Activated T-helper 1 cell treated with Interleukin-2 at 50 U/mL for 16 hours (primary cell): ENCODE results near the gene KDM4D.
"Not testable (repeated sequence)": the region's sequence is repeated elsewhere in the genome, so short reads cannot be mapped to it uniquely, and the experiment has no call there.

ENCODE experiments used
- DNase-seq: peaks from one replicate; pipeline ENCODE4 v3.0.0-alpha.2; 2020; ENCODE audit warnings: low read depth

KDM4D gene

DNA sequence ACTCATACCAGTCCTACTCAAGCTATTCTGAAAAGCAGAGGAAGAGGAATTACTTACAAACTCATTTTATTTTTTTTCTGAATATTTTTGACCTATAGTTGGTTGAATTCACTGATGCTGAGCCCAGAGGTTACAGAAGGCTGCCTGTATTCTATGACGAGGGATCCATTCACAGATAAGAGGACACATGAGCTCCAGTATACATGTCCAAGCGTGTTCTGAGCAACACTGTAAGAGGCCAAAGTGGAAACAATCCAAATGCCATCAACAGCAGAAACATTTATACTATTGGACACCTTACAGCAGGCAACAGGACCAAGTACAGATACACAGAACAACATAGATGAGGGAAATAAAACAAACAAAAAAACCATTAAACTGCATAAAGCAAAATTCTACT is 61.8 kb downstream of the KDM4D start:
- no peak for DNase-seq

DNA sequence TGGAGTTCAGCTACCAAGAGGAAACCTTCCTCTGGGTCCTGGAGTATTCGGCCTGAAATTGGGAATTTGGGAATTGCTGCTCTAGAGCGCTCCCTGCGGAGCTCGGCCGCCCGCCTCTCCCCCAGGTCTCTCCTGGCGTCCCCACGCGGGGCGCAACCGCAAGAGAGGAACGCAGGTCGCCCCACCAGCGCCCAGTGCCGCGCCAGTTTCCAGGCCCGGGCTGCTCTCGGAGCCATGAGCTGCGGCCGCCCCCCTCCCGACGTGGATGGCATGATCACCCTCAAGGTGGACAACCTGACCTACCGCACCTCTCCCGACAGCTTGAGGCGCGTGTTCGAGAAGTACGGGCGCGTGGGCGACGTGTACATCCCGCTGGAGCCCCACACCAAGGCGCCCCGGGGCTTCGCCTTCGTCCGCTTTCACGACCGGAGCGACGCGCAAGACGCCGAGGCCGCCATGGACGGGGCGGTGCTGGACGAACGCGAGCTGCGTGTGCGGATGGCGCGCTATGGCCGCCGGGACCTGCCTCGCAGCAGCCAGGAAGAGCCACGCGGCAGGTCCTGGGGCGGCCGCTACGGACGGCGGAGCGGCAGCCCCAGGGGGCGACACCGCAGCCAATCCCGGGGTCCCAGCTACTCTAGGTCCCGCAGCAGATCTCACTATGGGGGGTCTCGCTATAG is 64.0 kb downstream of the KDM4D start:
- not testable (repeated sequence) for DNase-seq

DNA sequence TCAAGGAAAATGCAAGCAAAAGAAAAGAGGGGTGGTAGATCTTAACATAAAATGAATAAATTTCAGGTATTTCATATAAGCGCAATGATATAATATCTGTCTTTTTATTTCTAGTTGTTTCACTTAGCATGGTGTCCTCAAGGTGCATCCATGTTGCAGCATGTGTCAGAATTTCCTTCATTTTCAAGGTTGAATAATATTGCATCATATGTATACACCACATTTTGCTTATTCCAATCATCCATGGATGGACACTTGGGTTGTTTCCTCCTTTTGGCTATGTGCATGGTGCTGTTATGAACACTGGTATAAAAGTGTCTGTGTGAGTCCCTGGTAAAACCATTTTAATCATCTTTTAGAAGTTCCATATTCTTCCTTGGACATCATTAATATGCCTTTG is 68.7 kb downstream of the KDM4D start:
- no peak for DNase-seq

DNA sequence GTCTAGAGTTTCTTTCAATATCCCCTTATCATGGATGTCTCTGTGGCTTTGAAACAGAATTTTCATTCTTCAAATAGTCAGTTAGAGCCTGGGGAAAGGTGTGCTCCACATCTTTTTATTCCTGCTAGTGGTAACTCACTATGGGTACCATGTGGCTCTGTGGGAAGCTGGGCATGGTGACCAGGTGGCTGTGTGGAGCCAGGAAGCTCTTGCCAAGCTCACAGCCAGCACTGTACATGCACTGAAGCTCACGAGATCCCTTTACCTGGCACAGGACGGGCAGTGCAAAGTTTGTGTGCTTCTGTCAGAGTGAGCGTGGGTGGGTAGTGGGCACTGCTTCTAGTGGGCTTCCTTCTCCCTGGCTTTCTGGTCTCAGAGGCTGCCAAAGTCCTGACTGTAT is 69.4 kb downstream of the KDM4D start:
- DNase-seq, result no peak

DNA sequence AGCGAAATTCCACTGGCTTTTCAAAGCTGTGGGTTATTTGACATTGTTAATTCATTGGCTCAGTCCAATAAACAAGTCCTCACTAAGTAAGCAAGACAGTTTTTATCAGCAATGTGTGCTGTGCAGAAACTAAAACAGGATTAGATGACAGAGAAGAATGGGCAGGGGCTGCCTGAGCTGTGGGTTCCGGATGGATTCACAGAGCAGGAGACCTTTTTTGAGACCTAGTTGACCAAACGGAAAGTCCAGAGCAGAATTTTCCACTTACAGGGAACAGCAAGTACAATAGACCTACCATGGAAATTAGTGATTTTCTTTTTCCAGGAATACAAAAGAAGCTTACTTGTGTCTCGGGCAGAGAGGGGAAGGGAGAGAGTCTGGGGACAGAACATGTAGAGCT is 70.5 kb downstream of the KDM4D start:
- DNase-seq, result no peak

DNA sequence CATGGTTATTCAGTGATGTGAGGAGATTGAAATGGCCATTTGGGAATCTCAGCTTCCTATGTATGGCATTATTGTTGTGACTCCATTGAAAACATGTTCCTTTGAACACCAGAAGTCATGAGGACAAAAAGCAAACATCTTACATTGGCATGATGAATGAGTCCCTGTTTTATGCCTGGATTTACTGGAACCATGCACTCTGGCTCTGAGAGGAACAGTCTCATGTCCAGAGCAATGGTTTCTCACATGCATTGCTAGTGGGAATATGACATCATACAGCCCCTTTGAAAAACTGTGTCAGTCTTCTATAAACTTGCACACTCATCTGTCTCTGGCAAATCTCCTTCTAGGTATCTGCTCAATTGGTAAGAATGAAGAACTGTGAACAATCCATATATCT is 72.3 kb downstream of the KDM4D start:
- DNase-seq, result no peak
